Measurements from ENCODE around the gene LIX1L. TPM values are rescaled to one million over a fixed set of nuclear protein-coding genes. Genes with fewer than 3 reads are reported as not detected.
A peak's percentile ranks its signal among the peaks of the same experiment; 100 is the strongest.

The LIX1L gene
- polyA plus RNA-seq, 2 of the 4 experiments (the other 2 are of a cell fraction), result 10.5 to 35.8 TPM

DNA sequence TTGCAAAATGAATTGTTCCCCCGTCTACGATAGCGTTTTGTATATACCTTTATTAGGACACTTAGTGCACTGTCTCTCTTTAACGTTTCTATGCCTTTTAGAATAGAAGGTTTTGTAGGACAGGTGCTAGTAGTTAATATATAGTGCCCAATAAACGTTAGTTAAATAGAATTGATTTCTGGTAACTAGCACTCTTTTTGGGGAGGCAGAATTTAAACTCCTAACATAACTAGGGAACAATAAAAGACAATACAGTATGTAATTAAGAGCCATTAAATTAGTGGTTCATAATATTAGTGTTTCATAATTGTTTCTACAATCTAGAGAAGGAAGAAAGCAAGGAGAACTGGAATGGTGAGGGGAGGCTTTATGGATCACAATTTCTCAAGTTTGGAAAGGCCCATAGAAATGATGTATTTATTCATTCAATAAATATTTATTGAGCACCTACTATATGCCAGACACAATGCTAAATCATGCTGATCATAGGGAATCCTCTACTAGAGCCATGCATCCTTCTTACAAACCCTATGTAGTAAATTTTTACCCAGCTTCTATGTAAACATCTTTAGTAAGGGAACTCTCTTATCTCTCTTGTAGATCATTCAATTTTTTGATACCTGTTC lies 7.4 kb upstream of the LIX1L start (continued):
- TF ChIP-seq EHMT2 (IDR thresholded peaks at IDR 0.05; ENCODE audit: low read depth) (no peak), SREBF2 (IDR thresholded peaks at IDR 0.05) (no peak), POLR2A (IDR thresholded peaks at IDR 0.05; ENCODE audit: low read length) (no peak), ESRRA (IDR thresholded peaks at IDR 0.05; ENCODE audit: borderline replicate concordance, low read length) (no peak)

DNA sequence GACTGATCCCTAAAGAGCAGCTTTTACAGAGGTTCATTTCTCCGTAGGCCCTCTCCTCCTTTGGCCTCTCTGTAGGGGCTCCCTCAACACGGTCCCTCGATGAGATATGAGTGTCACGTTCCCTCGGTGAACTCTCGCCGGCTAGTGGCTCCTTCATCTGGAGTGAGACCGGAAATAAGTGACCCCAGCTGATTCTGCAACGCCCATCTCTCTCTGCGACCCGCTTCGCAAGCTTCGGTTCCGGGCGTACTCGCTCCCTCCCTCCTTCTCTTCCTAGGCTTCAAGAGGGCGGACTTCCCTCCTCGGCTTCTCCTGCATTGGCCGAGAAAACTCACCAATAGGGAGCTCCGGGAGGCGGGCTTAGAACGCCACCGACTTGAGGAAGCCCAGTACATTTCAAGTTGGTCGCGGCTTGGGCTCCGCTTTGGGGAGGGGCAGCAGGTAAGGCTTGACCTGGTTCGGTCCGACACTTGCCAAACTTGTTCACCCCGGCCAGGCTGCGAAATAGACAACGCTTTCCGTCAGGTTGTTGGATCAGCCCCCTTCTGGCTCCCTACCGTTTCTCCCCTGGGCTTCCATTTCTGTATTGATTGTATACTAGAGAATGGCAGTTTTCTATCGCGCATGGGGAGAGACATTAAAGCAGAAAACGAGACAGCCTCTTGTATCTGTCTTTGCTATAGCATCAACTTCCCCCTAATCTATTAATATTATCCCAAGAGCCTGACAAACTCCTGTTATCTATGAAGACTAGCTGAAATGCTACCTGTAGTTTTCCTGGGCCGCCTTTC lies 6.7 kb upstream of the LIX1L start, which contains the start of the genes ANKRD34A and POLR3GL:
Gene ANKRD34A (minus strand): TSS at position 248 of the 791 bp plus-strand sequence. CDS start 2,816 bp downstream, outside the sequence.
Gene POLR3GL (plus strand): TSS at position 363 of the 791 bp plus-strand sequence. CDS start 10,176 bp downstream, outside the sequence.
- Histone ChIP-seq H3K27ac (peak within 1 kb of the TSS; percentile 78 to 87), H3K9me3 (peaks cover 10% of the 10 kb centered on the region; the same call in 2 of the 3 replicates), H3K4me2 (peak within 1 kb of the TSS; percentile 92), H3K4me1 (peaks cover 39% of the 10 kb centered on the region), H3K4me3 (peak within 1 kb of the TSS; percentile 55)
- POLR2A ChIA-PET, result interaction anchor here (0.6 to 3.1 kb wide), 10 partner anchors 9 to 105 kb away, joined by 3 to 39 read pairs (median 4); partner anchors contain the start of genes PIAS3 and RBM8A
- ATAC-seq (peak; percentile 84 to 92), DNase-seq (ENCODE audit: low read depth in 1 of 2, low spot score in 1 of 2) (peak; percentile 93 to 95), FAIRE-seq (no peak)
- 6% methylated on average over 30 of the region's 37 CpGs for WGBS (ENCODE audit: missing lambda C conversion rate)
- TF ChIP-seq, protein P1, sequence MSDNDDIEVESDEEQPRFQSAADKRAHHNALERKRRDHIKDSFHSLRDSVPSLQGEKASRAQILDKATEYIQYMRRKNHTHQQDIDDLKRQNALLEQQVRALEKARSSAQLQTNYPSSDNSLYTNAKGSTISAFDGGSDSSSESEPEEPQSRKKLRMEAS (IDR thresholded peaks at IDR 0.05), result peak; percentile 67
- TF ChIP-seq POLR2A (IDR thresholded peaks at IDR 0.05; ENCODE audit: low read length) (peak; percentile 79), RFX5 (IDR thresholded peaks at IDR 0.05) (no peak), JUN (IDR thresholded peaks at IDR 0.05) (peak in 1 of 2 experiments; percentile 59; a peak in 1 of 5 replicates), NPAS2 (CRISPR knock-in tag; IDR thresholded peaks at IDR 0.05; ENCODE audit: borderline replicate concordance) (no peak), ZFP36 (IDR thresholded peaks at IDR 0.05; ENCODE audit: borderline replicate concordance, partially characterized antibody) (no peak)
- CTCF ChIA-PET, result interaction anchor here (0.8 to 9.1 kb wide), 9 partner anchors 15 to 73 kb away, joined by 3 to 110 read pairs (median 4); partner anchors contain the start of genes ITGA10 and RBM8A

DNA sequence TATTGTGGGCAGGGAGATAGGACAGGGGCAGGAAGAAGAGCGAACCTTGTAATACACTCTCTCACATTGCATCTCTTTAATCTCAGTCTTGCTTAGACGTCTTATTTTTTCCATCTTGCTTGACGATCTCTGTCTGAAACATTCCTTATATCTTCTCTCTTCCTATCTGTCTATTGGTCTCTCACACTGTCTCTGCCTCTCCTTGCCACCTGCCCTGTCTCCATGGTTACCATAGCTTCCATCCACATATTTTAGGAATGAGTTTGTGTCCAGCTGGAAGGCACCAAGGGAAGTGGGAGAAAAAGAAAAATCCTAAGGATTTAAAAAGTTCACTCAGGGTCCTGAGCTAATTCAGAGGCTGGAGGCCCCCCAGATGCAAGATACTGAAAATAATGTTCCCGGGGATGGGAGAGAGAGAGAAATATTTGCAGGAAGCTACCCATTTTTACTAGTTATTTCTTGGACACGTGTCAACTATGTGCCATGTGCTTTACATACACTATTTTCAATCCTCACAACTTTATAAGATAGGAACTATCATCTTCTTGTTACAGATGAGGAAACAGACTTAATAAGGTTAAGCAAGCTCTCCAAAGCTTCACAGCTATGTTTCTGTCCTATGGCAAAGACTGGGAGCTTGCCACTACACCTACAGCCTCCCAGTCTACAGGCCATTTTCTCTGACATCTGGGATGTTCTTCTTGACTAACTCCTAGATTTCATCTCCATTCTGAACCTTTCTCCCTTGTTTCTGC lies 5.6 kb upstream of the LIX1L start:
- ChIA-PET POLR2A (interaction anchor here (1.0 to 3.1 kb wide), 7 partner anchors 16 to 104 kb away, joined by 3 to 39 read pairs (median 7); partner anchors contain the start of genes PIAS3 and RBM8A), CTCF (interaction anchor here (1.2 to 9.1 kb wide), 6 partner anchors 16 to 71 kb away, joined by 3 to 110 read pairs (median 6); partner anchors contain the start of genes ITGA10 and RBM8A)
- no peak for ATAC-seq
- no peak for FAIRE-seq
- H3K4me1 ChIP-seq, result peaks cover 41% of the 10 kb centered on the region
- no peak for TF ChIP-seq SMC3 (IDR thresholded peaks at IDR 0.05)
- no peak for TF ChIP-seq ZFP36 (IDR thresholded peaks at IDR 0.05; ENCODE audit: borderline replicate concordance, partially characterized antibody)
- DNase-seq (ENCODE audit: low read depth in 1 of 2, low spot score in 1 of 2), result peak in 1 of 2 experiments; percentile 34
- peaks cover 10% of the 10 kb centered on the region; the same call in 2 of the 3 replicates for H3K9me3 ChIP-seq
- WGBS (ENCODE audit: missing lambda C conversion rate), result 59% methylated on average over 5 of the region's 5 CpGs
- H3K4me2 ChIP-seq, result peak overlapping the region; percentile 92
- peak overlapping the region; percentile 78 to 87 for H3K27ac ChIP-seq
- peak overlapping the region; percentile 55 for H3K4me3 ChIP-seq

DNA sequence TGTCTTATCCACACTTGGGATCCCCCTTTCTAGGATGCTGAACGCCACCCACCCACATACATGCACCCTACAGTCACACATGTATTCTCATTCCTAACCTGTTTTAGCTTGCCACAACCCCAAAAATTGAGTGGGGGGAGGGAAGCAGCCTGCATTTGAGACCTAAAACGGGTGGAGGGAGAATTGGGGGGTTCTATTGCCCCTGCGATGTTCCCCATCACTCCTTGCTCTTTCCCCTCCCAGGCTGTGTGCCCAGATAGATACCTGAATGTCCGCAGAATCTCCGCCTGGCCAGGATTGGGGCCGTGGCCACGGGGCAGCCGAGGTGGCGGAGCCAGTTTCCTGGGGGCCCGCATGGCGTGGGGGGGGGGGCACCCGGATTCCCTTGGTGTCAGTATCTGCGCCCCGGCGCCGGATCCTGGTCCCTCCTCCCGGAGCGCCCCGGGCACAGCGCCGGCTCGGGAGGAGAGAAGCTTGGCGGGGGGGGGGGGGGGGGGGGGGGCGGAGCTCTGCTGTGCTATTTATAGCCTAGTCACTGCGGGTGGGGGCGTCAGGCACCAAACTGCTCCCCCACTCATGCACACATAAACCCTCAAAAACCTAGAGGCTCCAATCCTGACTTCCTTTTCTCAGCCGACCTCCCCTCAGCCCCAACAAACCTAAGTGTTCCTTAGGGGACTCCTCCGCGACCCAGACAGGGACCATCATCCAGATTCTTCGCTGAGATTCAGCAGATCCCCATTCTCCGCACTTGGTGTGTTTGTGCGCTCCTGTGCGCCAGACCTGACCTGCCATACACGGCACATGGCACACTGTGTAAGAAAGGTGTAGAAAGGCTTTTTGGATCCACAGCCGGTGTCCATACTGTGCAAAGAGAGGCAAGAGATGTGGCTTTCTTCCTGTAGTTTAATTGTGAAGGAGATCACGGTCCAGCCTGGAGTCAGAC lies 4.6 kb upstream of the LIX1L start:
- 46% methylated on average over 17 of the region's 36 CpGs for WGBS (ENCODE audit: missing lambda C conversion rate)
- H3K27ac ChIP-seq, result peak overlapping the region; percentile 49 to 85; a peak in 5 of 6 replicates
- no peak for FAIRE-seq
- TF ChIP-seq MYC (IDR thresholded peaks at IDR 0.05; ENCODE audit: borderline replicate concordance, low read length) (no peak), SMC3 (IDR thresholded peaks at IDR 0.05) (no peak), PHF8 (IDR thresholded peaks at IDR 0.05; ENCODE audit: borderline replicate concordance, low read depth) (no peak), FOSB (CRISPR knock-in tag; IDR thresholded peaks at IDR 0.05) (no peak), BHLHE40 (IDR thresholded peaks at IDR 0.05; ENCODE audit: low read depth, low read length) (no peak), JUNB (IDR thresholded peaks at IDR 0.05) (no peak), RAD21 (conservative IDR thresholded peaks at IDR 0.05 in 1 of 2, IDR thresholded peaks at IDR 0.05 in 1 of 2) (no peak), ZSCAN20 (CRISPR knock-in tag; IDR thresholded peaks at IDR 0.05) (no peak), NFE2L2 (conservative IDR thresholded peaks at IDR 0.05; ENCODE audit: low read length) (no peak), ESRRA (IDR thresholded peaks at IDR 0.05; ENCODE audit: borderline replicate concordance, low read length) (no peak), ZNF302 (CRISPR knock-in tag; IDR thresholded peaks at IDR 0.05) (no peak), KDM1A (IDR thresholded peaks at IDR 0.05; ENCODE audit: low read depth) (no peak)
- TF ChIP-seq, protein P2, sequence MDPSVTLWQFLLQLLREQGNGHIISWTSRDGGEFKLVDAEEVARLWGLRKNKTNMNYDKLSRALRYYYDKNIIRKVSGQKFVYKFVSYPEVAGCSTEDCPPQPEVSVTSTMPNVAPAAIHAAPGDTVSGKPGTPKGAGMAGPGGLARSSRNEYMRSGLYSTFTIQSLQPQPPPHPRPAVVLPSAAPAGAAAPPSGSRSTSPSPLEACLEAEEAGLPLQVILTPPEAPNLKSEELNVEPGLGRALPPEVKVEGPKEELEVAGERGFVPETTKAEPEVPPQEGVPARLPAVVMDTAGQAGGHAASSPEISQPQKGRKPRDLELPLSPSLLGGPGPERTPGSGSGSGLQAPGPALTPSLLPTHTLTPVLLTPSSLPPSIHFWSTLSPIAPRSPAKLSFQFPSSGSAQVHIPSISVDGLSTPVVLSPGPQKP (IDR thresholded peaks at IDR 0.05; ENCODE audit: low read depth, low read length), result no peak
- TF ChIP-seq, protein P3, sequence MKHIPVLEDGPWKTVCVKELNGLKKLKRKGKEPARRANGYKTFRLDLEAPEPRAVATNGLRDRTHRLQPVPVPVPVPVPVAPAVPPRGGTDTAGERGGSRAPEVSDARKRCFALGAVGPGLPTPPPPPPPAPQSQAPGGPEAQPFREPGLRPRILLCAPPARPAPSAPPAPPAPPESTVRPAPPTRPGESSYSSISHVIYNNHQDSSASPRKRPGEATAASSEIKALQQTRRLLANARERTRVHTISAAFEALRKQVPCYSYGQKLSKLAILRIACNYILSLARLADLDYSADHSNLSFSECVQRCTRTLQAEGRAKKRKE (CRISPR knock-in tag; IDR thresholded peaks at IDR 0.05; ENCODE audit: low read depth), result no peak

More for the DNA sequence above, 4.6 kb upstream of the LIX1L start:
- Histone ChIP-seq H3K9me3 (peaks cover 5% of the 10 kb centered on the region; the same call in 2 of the 3 replicates), H3K4me3 (peak overlapping the region; percentile 37), H3K4me2 (peak overlapping the region; percentile 92), H3K4me1 (peaks cover 44% of the 10 kb centered on the region)
- no peak for ATAC-seq
- DNase-seq (ENCODE audit: low read depth in 1 of 2, low spot score in 1 of 2), result no peak
- CTCF ChIA-PET, result interaction anchor here (0.5 to 9.1 kb wide), 4 partner anchors 17 to 55 kb away, joined by 3 to 110 read pairs (median 4); no protein-coding TSS in a partner anchor
- POLR2A ChIA-PET, result interaction anchor here (0.5 to 3.1 kb wide), 4 partner anchors 33 to 103 kb away, joined by 4 to 39 read pairs (median 9); partner anchors contain the start of genes PIAS3 and RBM8A

All from A549 (cell line).